HL-60 (cell line): Measurements from ENCODE around the gene UNCX.

Source experiments
- POLR2AphosphoS5 ChIP-seq: IDR thresholded peaks from 2 replicates; pipeline ENCODE4 v1.6.1; 2012; ENCODE audit warnings: low read depth
- REST ChIP-seq: IDR thresholded peaks from 2 replicates; pipeline ENCODE4 v1.6.1; 2012; ENCODE audit warnings: low read depth; ENCODE audit not compliant: insufficient replicate concordance
- TF ChIP-seq, protein P1 (sequence below): IDR thresholded peaks from one replicate; pipeline ENCODE4 v1.5.1; 2011; ENCODE audit warnings: low read length, control low read depth, inconsistent platforms; ENCODE audit not compliant: insufficient read depth

GRCh38 chr7:1269336-1269890 is 36.7 kb downstream of the UNCX start:
- TF ChIP-seq POLR2AphosphoS5 (no peak), REST (no peak)
- TF ChIP-seq, protein P1, sequence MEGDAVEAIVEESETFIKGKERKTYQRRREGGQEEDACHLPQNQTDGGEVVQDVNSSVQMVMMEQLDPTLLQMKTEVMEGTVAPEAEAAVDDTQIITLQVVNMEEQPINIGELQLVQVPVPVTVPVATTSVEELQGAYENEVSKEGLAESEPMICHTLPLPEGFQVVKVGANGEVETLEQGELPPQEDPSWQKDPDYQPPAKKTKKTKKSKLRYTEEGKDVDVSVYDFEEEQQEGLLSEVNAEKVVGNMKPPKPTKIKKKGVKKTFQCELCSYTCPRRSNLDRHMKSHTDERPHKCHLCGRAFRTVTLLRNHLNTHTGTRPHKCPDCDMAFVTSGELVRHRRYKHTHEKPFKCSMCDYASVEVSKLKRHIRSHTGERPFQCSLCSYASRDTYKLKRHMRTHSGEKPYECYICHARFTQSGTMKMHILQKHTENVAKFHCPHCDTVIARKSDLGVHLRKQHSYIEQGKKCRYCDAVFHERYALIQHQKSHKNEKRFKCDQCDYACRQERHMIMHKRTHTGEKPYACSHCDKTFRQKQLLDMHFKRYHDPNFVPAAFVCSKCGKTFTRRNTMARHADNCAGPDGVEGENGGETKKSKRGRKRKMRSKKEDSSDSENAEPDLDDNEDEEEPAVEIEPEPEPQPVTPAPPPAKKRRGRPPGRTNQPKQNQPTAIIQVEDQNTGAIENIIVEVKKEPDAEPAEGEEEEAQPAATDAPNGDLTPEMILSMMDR: no peak
